Measurements from ENCODE around the gene GRIK4.

Gene GRIK4

DNA sequence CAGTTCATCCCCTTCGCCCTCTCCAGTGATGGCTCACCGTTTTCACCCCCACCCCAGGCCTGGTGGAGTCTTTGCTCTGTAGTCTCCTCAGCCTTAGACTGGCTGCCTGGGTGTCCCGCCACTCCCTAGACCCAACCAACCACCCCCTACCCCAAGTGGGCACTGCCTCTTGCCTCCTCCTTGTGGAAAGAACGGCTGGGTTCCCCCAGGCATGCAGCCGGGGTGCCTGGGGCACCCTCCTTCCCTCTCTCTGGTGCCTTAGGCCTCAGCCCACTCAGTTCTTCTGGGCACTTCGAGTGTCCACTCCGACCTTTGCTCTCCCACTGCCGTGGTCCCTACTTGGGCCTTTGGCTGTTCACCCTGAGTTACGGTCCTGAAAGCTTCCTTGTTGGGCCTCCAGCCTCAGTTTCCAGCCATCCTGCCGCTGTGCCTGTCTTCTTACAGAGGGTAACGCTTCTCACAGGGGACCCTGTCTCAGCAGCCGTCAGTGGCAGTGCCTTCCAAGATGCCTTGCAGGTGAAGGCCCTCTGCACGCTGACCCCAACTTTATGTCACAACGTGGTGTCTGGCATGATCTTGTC, 3.1 kb downstream of the GRIK4 start:
- DNase-seq (no peak), ATAC-seq (replicated peaks) (no peak)
- H3K4me1 Mint-ChIP-seq (ENCODE audit: low read depth in 2 of 2) = peaks cover 2 to 3% of the 10 kb centered on the region in 2 donors
- H3K36me3 Mint-ChIP-seq (ENCODE audit: insufficient read depth) = no peaks in the 10 kb centered on the region
- H3K27me3 Mint-ChIP-seq = peaks cover 61 to 81% of the 10 kb centered on the region in 2 donors
- no peak overlapping the region for H3K4me3 Mint-ChIP-seq
- H3K9me3 Mint-ChIP-seq = no peaks in the 10 kb centered on the region
- H3K27ac Mint-ChIP-seq = no peak overlapping the region

DNA sequence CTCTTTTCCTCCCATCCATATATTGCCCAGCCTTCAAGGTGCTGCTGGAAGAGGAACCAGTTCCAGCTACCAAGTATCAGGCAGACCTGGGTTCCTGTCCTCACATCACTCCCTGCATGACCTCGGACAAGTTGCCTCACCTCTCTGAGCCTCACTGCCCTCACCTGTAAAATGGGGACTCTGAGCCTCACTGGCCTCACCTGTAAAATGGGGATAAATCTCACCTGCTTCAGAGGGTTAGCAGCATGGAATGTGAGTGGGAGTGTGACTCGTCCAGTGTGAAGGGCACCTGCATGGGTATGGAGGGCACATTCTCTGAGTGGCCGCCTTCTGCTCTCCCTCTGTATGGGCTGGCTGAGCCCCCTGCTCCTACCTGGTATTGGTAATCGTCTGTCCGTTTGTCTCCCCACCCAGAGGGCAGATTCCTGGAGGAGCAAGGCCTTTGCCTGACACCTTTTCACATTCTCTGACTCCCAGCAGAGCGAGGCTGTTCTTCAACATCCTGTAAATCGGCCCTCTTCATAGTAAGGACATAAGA, 3.7 kb downstream of the GRIK4 start:
- peaks cover 2 to 3% of the 10 kb centered on the region in 2 donors for H3K4me1 Mint-ChIP-seq (ENCODE audit: low read depth in 2 of 2)
- no peak for ATAC-seq (replicated peaks)
- peaks cover 55 to 81% of the 10 kb centered on the region in 2 donors for H3K27me3 Mint-ChIP-seq
- no peak overlapping the region for H3K4me3 Mint-ChIP-seq
- DNase-seq = no peak
- H3K27ac Mint-ChIP-seq = no peak overlapping the region
- no peaks in the 10 kb centered on the region for H3K36me3 Mint-ChIP-seq (ENCODE audit: insufficient read depth)
- H3K9me3 Mint-ChIP-seq = no peaks in the 10 kb centered on the region

DNA sequence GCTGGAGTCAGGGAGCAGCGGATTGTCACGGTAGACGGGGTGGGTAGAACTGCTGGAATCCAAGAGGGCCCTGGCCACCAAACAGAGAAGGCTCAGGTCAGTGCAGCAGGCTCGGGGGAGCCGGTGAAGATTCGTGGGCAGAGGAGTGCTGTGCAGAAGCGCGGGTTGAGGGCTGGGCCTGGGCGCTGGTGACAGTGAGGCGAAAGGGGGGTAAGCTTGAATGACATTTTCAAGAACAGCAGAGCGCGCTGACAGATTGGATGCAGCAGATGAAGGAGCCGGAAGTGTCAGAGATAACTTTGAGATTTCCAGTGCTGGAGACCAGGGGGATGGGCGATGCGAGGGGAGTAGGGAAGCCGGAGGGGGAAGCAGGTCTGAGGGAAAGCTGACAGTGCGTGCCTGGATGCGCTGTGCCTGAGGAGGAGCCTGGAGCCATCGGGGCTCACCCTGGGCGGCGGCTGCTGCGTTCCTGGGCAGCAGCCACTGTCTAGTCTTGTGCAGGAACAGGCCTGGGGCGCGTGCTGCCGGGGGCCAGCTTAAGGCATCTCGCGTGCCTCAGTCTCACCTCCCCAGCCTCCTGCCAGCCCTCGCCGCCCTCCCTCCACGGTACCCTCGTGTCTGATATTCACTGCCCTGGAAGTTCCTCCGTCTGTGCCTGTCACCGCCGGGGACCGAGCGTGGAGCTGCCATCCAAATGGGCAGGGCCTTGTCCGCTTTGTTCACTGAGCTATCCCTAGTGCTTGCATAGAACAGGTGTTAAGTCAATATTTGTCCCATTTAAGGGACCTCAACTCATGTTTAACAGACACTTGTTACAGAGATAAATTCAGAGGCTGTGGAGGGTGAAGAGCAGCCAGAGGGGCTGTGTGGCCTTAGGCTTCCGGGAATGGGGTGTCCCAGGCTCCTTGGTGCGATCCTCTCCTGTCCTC, 5.2 kb downstream of the GRIK4 start:
- peak overlapping the region in 1 of 2 donors; percentile 28 for H3K27ac Mint-ChIP-seq
- no peak overlapping the region for H3K4me3 Mint-ChIP-seq
- ATAC-seq (replicated peaks) = no peak
- H3K27me3 Mint-ChIP-seq = peaks cover 47 to 84% of the 10 kb centered on the region in 2 donors
- no peaks in the 10 kb centered on the region for H3K36me3 Mint-ChIP-seq (ENCODE audit: insufficient read depth)
- DNase-seq = no peak
- H3K4me1 Mint-ChIP-seq (ENCODE audit: low read depth in 2 of 2) = no peaks in the 10 kb centered on the region
- H3K9me3 Mint-ChIP-seq = no peaks in the 10 kb centered on the region

DNA sequence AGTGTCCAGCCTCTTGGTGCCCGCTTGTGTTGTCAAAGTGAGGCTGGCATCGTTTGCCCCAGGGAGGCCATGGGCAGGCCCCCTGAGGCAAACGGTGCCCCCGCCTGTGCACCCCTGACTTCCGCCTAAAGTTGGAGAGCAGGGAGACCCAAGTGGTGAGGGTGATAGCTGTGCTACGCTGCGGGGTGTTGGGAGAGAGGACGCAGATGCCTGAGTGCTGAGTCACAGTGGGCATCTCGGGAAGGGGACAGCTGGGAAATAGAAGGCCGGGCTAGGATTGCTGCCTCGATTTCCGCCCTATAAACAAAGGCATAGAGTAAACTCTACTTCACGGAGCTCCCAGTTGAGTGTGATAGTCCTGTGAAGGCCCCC, 5.8 kb downstream of the GRIK4 start:
- H3K27ac Mint-ChIP-seq = no peak overlapping the region
- no peak overlapping the region for H3K4me3 Mint-ChIP-seq
- no peaks in the 10 kb centered on the region for H3K36me3 Mint-ChIP-seq (ENCODE audit: insufficient read depth)
- no peaks in the 10 kb centered on the region for H3K4me1 Mint-ChIP-seq (ENCODE audit: low read depth in 2 of 2)
- H3K9me3 Mint-ChIP-seq = no peaks in the 10 kb centered on the region
- DNase-seq (no peak), ATAC-seq (replicated peaks) (no peak)
- H3K27me3 Mint-ChIP-seq = peaks cover 51 to 87% of the 10 kb centered on the region in 2 donors

DNA sequence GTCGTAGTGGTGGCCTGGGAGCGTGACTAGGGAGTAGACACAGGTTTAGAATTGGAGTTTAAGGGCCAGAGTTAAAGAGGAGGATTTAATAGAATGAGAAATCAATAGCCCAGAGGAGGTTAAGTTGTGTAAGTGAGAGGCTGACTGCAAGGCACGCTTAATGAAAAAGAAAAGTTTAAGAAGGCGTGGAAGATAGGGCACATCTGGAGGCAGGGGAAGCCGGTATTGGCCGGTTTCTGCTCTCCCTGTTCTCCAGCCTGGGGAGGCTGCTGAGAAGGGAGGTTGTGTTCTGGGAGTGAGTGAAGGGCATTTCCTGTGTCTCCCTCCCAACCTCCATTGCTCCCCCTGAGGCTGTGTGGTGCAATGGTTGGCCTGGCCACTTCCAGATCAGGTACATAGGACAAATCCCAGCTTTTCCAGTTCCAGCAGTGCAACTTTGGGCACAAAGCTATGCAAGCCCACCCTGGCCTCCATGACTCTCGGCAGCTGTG, 6.3 kb downstream of the GRIK4 start:
- no peak overlapping the region for H3K4me3 Mint-ChIP-seq
- no peaks in the 10 kb centered on the region for H3K4me1 Mint-ChIP-seq (ENCODE audit: low read depth in 2 of 2)
- H3K27me3 Mint-ChIP-seq = peaks cover 51 to 87% of the 10 kb centered on the region in 2 donors
- DNase-seq = no peak
- H3K27ac Mint-ChIP-seq = no peak overlapping the region
- ATAC-seq (replicated peaks) = no peak
- no peaks in the 10 kb centered on the region for H3K9me3 Mint-ChIP-seq
- H3K36me3 Mint-ChIP-seq (ENCODE audit: insufficient read depth) = no peaks in the 10 kb centered on the region

DNA sequence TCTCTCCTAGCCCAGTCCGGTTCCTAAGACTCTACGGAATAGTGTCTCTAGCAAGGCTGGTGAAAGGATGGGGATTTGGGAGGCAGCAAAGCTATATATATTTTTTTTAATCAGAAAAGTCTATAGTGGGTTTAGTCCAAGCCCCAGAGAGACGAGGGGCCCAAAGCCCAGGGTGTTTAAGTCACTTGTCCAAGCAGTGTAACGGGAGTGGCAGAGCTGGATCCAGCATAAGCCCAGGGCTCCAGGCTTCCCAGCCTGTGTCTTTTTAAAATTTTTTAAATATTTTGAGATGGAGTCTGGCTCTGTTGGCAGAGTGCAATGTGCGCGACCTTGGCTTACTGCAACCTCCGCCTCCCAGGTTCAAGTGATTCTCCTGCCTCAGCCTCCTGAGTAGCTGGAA, 6.8 kb downstream of the GRIK4 start:
- DNase-seq = no peak
- H3K4me1 Mint-ChIP-seq (ENCODE audit: low read depth in 2 of 2) = peaks cover 0 to 2% of the 10 kb centered on the region in 2 donors
- no peak overlapping the region for H3K4me3 Mint-ChIP-seq
- H3K27ac Mint-ChIP-seq = no peak overlapping the region
- H3K27me3 Mint-ChIP-seq = peaks cover 51 to 87% of the 10 kb centered on the region in 2 donors
- no peak for ATAC-seq (replicated peaks)
- H3K36me3 Mint-ChIP-seq (ENCODE audit: insufficient read depth) = no peaks in the 10 kb centered on the region
- H3K9me3 Mint-ChIP-seq = no peaks in the 10 kb centered on the region

DNA sequence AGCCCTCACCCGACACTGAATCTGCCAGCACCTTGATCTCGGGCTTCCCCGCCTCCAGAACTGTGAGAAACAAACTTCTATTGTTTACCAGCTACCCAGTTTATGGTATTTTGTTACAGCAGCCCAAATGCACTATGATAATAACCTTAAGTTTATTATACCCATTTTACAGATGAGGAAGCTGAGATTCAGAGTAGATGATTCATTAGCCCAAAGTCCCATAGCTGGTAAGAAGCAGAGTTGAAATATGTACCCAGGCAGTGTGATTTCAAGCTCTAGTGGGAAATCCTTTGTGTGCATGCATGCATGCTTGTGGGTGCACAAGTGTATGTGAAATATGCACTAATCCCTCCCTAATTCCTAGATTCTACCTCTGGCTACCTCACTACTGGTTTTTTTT, 7.9 kb downstream of the GRIK4 start:
- Mint-ChIP-seq H3K36me3 (ENCODE audit: insufficient read depth) (no peaks in the 10 kb centered on the region), H3K4me3 (no peak overlapping the region), H3K4me1 (ENCODE audit: low read depth in 2 of 2) (peaks cover 0 to 2% of the 10 kb centered on the region in 2 donors), H3K27me3 (peaks cover 44 to 85% of the 10 kb centered on the region in 2 donors), H3K9me3 (no peaks in the 10 kb centered on the region), H3K27ac (no peak overlapping the region)
- DNase-seq (no peak), ATAC-seq (replicated peaks) (no peak)

DNA sequence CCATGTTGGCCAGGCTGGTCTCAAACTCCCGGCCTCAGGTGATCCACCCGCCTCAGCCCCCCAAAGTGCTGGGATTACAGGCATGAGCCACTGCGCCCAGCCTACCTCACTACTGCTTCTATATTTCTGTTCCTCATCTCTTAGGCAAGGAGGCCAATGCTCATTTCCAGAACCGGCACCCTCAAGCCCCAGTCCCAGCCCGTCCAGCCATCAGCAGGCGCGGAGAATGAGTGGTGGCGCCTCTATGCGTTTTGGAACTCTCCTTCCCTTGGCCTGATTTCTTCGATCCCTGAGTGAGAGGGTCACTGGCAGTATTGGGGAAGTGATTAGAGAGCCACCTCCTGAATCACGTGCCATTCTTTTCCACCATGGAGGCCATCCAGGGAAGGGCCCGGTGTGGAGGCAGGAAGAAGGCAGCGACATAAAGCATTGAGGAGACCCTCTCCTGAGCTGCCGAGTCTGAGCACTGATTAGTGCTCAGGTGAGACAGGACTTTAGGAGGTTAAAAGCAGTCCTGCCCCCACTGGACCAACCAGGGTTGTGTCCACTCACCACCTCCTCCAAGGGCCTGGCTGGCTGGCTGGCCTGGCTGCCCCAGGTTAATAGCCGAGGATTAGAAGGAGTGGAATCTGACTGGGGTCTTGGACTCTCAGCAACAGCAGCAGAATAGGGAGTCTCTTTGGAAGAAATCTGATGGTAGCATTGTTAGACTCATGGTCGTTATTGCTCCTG, 8.7 kb downstream of the GRIK4 start:
- no peak for ATAC-seq (replicated peaks)
- Mint-ChIP-seq H3K27me3 (peaks cover 40 to 85% of the 10 kb centered on the region in 2 donors), H3K9me3 (no peaks in the 10 kb centered on the region)

DNA sequence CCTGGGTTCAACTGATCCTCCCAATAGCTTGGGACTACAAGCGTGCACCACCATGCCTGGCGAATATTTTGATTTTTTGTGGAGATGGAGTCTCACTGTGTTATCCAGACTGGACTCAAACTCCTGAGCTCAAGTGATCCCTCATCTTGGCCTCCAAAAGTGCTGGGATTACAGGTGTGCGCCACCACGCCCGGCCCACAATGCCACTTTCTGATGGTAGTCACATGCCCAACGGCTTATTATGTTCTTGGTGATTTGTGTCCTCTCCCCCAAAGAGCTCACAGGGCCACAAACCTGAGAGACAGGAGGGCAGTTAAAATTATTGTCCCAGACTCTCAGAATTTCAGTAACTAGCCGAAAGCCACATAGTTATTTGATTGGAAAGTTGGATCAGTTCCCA, 9.6 kb downstream of the GRIK4 start:
- no peak overlapping the region for H3K27ac Mint-ChIP-seq
- peaks cover 0 to 2% of the 10 kb centered on the region in 2 donors for H3K4me1 Mint-ChIP-seq (ENCODE audit: low read depth in 2 of 2)
- H3K36me3 Mint-ChIP-seq (ENCODE audit: insufficient read depth) = peaks cover 3% of the 10 kb centered on the region
- peaks cover 31 to 85% of the 10 kb centered on the region in 2 donors for H3K27me3 Mint-ChIP-seq
- ATAC-seq (replicated peaks) (no peak), DNase-seq (no peak)
- no peaks in the 10 kb centered on the region for H3K9me3 Mint-ChIP-seq
- no peak overlapping the region for H3K4me3 Mint-ChIP-seq

More for the DNA sequence above, 8.7 kb downstream of the GRIK4 start:
- Mint-ChIP-seq H3K4me1 (ENCODE audit: low read depth in 2 of 2) (peaks cover 0 to 2% of the 10 kb centered on the region in 2 donors), H3K4me3 (no peak overlapping the region), H3K27ac (no peak overlapping the region), H3K36me3 (ENCODE audit: insufficient read depth) (peaks cover 1% of the 10 kb centered on the region)
- DNase-seq = no peak

DNA sequence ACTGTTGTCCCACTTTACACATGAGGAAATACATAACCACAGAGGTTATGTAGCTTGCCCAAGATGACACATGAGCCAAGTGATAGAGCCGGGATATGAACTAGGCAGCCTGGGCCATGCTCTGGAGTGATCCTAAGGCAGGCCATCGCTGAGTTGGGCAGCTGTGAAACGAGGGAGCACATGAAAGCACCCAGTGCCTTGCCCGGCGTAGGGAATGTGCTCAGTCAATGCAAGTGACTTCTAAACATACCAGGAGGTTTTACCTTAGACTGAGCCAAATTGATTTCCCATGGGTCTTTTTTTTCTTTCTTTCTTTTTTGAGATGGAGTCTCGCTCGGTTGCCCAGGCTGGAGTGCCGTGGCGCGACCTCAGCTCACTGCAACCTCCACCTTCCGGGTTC, 10.5 kb downstream of the GRIK4 start:
- H3K36me3 Mint-ChIP-seq (ENCODE audit: insufficient read depth) = peaks cover 3% of the 10 kb centered on the region
- no peak overlapping the region for H3K4me3 Mint-ChIP-seq
- DNase-seq (no peak), ATAC-seq (replicated peaks) (no peak)
- peaks cover 28 to 85% of the 10 kb centered on the region in 2 donors for H3K27me3 Mint-ChIP-seq
- H3K9me3 Mint-ChIP-seq = no peaks in the 10 kb centered on the region
- peaks cover 0 to 2% of the 10 kb centered on the region in 2 donors for H3K4me1 Mint-ChIP-seq (ENCODE audit: low read depth in 2 of 2)
- no peak overlapping the region for H3K27ac Mint-ChIP-seq

DNA sequence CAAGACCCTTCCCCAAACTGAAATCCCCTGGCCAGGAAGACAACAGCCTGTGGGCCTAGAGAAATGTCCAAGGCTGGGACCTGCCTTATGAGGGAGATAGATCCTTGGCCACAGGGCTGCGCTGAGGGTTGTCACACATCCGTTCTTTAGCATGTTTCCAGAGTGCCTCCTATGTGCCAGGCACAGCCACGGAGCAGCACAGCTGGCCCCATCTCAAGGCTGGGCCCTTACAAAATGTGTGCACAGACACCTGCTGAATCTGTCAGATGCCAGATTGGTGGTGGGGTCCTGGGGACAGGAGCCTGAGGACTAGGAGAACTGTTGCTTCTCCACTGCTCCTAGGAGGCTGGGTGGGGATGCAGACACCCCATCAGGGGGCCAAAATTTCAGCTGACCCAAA, 11.2 kb downstream of the GRIK4 start:
- peaks cover 24 to 82% of the 10 kb centered on the region in 2 donors for H3K27me3 Mint-ChIP-seq
- ATAC-seq (replicated peaks) (no peak), DNase-seq (no peak)
- no peak overlapping the region for H3K4me3 Mint-ChIP-seq
- peaks cover 3% of the 10 kb centered on the region for H3K36me3 Mint-ChIP-seq (ENCODE audit: insufficient read depth)
- peaks cover 0 to 2% of the 10 kb centered on the region in 2 donors for H3K4me1 Mint-ChIP-seq (ENCODE audit: low read depth in 2 of 2)
- no peaks in the 10 kb centered on the region for H3K9me3 Mint-ChIP-seq
- H3K27ac Mint-ChIP-seq = no peak overlapping the region

DNA sequence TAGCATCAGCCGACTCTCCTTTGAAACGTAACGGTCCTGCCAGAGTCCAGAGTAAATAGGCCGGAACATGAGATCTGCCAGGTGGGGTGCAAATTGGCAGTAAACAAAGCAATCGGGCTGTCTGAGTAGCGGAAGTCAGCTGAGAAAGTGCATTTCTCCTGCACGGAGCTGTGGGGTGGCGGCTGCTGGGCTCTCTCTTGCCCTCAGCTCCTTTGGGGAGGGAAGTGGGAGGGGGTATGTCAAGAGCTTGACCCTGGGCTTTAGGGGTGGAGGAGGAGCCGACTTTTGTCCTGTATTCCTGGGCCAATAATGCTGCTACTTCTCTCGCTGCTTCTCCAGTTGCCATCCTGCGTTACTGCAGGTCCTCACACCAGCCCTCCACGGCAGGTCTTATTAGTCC, 11.6 kb downstream of the GRIK4 start:
- DNase-seq (no peak), ATAC-seq (replicated peaks) (no peak)
- H3K27ac Mint-ChIP-seq = no peak overlapping the region
- peaks cover 3% of the 10 kb centered on the region for H3K36me3 Mint-ChIP-seq (ENCODE audit: insufficient read depth)
- H3K4me3 Mint-ChIP-seq = no peak overlapping the region
- peaks cover 0 to 2% of the 10 kb centered on the region in 2 donors for H3K4me1 Mint-ChIP-seq (ENCODE audit: low read depth in 2 of 2)
- peaks cover 25 to 79% of the 10 kb centered on the region in 2 donors for H3K27me3 Mint-ChIP-seq
- H3K9me3 Mint-ChIP-seq = no peaks in the 10 kb centered on the region

DNA sequence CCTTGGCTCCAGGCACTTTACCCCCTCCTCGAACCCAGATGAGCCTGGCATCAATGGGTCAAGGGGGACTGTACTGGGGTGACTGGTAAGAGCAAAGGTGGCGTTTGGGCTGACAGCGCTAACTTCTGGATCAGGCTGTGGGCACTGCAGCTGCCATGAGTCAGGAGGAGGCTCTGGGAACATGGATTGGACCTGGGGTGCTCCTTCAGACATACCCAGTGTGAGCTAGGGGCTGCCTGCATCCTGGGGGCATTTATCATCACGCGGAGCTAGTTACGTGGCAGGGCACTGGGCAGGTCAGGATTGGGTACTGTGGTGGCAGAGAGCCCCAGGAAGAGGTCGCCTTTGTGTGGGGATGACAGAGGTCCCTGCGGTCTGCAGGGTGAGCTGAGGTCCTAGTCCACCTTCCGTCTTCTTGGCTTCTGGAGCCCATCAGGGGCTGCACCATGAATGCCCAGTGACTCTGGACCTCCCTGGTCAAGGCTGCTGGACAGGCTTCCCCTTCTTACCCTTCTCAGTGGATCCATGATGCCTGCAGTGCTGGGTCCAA, 13.1 kb downstream of the GRIK4 start:
- H3K36me3 Mint-ChIP-seq (ENCODE audit: insufficient read depth) = peaks cover 3% of the 10 kb centered on the region
- peaks cover 0 to 2% of the 10 kb centered on the region in 2 donors for H3K4me1 Mint-ChIP-seq (ENCODE audit: low read depth in 2 of 2)
- no peak overlapping the region for H3K4me3 Mint-ChIP-seq
- peaks cover 35 to 92% of the 10 kb centered on the region in 2 donors for H3K27me3 Mint-ChIP-seq
- ATAC-seq (replicated peaks) = no peak
- H3K9me3 Mint-ChIP-seq = peaks cover 0 to 4% of the 10 kb centered on the region in 2 donors
- H3K27ac Mint-ChIP-seq = no peak overlapping the region
- no peak for DNase-seq
